Inflammatory macrophage treated with lipopolysaccharide for 4 hours (primary cell): ENCODE results near the gene FXYD2.

ENCODE experiments used
- DNase-seq: peaks from one replicate; pipeline ENCODE4 v3.0.0-alpha.2; 2020

The FXYD2 gene

DNA sequence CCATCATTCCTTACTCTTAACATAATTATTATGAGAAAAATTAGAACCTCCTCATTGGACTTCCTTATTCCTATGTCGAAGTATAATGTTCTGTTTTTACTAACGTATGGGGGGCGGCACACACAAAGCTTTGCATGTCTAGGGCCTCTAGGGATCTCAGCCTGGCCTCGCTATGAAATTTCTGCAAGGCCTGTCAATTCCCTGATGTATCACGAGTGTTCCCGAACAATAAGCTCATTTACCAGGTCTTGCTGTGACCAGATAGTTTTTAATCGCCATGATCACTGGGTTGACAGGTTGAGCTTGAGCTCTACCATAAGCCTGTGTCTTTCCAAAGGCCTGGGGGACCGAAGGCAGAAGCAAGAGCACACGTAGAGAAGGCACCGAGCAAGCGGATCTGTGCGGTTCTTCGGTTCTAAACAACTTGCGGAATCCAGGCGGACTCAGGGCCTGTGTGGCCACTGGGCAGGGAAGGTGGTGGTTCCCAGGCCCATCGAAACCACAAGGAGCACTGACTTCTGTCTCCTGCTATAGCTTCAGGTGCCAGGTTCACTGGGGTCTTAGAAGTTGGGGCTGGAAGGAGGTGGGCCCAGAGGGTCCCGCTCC is 10.4 kb upstream of the FXYD2 start:
- DNase-seq = no peak

DNA sequence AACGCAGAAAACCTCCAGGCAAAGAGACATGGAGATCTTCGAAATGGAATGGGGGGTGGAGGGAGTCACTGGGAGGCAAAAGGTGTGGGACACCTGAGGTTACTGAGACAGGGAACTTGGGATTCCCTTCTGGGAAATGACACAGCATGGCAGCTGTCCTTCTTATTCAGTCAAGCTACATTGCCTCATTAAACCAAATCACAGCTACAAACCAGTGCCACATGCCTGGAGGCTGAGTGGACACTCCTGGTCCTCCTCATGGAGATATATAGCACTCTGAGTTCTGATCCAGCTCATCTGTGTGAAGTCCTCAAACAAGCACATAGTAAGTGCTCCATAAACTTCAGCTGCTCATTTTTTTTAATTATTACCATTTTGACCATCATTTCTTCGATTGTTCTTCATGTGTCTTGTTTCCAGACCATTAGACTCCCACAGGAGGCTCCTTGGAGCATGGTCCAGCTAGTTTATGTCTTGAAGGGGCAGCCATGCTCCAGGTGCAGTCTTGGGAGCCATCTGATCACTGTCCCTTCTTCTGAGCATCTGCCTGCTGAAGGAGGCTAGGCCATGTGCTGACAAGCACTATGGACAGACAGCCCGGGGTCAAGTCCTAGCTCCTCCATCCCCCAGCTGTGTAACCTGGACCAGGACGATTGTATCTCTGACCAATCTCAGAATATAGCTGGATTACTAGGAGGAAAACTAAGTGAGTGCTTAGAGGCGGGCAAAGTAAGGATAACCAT is 9.7 kb upstream of the FXYD2 start:
- no peak for DNase-seq

- no peak for DNase-seq
Observed at GRCh38 chr11:117833401-117833891, 8.9 kb upstream of the FXYD2 start.

GRCh38 chr11:117832511-117832910 is 8.0 kb upstream of the FXYD2 start:
- DNase-seq = no peak

DNA sequence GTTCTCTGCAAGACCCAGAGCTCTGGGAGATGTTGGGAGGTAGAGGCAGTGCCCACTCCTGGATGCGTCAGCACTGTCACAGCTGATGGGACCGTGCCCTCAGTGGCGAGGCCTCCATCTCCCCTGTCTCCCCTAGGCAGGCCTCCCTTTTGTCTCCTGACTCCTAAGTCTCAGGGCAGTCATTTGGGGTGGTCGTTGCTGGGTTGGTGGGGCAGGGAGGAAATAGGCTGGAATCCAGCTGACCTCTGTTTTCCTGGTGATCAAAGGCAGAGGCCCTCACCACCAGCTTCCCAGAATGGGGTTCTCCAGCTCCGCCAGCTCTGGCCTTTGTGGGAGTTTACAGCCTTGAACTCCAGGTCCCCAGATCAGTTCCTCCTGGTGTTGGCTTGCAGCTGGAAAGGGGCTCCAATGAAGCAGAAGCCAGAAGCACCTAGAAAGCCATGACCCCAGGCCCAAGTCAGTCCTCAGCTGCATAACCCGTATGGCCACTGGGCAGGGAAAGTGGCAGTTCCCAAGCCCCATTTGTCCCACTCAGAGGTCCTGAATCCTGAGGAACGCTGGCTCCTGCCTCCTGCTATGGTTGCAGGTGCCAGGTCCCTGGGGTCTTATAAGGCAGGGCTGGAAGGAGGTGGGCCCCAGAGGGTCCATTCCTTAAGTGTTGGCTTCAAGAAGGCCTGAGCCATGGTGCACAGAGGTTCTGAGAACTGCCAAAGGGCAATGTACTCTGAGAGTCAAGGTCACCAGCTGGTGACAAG is 7.3 kb upstream of the FXYD2 start:
- DNase-seq = no peak

GRCh38 chr11:117830674-117831351 is 6.3 kb upstream of the FXYD2 start:
- DNase-seq = peak; percentile 21

GRCh38 chr11:117830072-117830471 is 5.5 kb upstream of the FXYD2 start:
- no peak for DNase-seq

- peak; percentile 39 for DNase-seq
Observed at GRCh38 chr11:117829369-117829725, 4.8 kb upstream of the FXYD2 start.

- peak; percentile 74 for DNase-seq
Observed at GRCh38 chr11:117828611-117829368, 4.2 kb upstream of the FXYD2 start.

DNA sequence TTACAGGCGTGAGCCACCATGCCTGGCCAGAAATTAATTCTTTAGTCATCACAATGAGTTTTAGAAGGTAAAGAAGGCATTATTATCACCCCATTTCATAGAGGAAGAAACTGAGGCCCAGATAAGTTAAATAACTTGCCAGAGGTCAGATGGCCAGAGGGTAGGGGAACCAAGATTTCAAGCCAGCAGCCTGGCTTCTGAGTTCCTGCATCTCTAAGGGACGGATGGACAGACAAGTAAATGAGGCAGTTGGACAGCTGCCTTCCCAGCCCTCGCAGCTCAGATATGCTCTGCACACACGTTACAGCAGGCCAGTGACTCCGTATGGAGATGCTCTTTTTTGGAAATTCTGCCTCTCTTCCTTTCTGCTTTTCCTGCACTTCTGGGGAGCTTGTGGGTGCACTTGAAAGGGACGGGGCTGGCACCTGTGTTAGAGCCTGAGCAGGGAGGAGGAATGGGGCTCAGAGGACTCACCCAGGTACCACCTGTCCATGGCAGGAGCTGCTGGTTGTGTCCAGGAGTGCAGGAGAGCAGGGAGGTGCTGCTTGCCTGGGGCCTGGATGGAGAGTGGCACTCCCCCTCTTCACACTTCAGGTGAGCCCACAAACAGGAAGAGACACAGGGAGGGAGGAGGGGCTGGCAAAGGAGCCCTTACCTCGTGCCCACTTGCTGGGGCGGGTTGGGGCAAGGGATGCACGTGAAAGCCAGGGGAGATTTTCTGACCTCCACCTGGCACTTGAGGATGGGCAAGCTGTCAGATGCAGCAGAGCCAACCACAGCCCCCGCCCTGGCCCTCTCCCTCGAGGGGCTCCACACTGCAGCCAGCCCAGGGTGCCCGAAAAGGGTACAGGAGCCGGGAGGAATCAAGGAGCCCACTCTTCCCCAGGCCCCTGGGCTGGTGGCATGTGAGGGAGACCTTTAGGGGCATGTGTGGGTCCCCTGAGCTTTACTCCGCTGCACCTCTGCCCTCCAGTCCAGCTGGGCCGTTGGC is 3.3 kb upstream of the FXYD2 start:
- DNase-seq = no peak

DNA sequence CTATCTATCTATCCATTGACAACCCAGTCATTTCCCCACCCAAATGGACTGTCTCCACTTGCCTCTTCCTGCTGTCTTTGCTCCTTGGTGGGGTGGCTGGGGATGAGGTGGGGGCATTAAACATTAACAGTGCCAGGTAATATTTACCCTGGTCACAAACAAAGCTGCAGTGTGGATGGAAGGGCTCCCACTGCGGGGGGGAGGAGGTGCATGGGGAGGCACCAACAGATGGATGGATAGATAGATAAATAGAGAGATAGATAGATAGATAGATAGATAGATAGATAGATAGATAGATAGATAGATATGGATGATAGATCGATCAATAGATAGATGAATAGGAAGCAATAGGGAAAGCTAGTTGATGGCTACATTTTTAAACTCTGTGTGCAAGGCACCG is 2.3 kb upstream of the FXYD2 start:
- DNase-seq = no peak

GRCh38 chr11:117826190-117826570 is 1.6 kb upstream of the FXYD2 start:
- no peak for DNase-seq

DNA sequence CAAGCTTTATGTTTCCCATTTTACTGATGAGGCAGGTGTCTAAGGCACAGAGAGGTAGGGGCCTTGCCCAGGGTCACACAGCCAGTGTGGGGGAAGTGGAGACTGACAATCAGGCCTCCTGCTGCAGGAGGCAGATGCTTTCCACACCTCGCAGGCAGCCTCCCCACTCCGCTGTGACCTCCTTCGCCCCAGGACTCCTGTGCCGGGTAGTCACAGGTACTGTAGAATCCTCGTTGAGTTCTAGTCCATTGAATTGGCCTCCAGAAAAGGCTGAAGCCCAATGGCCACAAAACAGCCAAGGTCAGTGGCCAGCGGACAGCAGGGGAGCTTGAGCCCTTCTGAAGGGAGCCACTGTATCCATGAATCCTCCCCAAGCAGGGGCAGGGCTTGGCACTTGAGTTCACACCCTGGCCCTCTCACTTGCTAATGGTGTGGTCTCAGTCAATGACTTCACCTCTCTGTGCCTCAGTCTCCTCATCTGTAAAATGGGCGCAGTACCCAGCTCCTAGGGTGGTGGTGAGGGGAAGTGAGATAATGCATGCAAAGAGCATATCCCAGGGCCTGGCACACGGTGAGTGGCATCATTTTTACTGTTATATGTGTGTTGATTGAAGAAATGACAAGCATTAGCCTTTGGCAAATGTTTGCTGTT is 1.1 kb upstream of the FXYD2 start:
- no peak for DNase-seq

GRCh38 chr11:117823946-117824420 is 561 bp downstream of the FXYD2 start:
- no peak for DNase-seq

GRCh38 chr11:117823294-117823945 is 1.1 kb downstream of the FXYD2 start:
- DNase-seq = peak; percentile 56

GRCh38 chr11:117822074-117823033 is 2.2 kb downstream of the FXYD2 start:
- peak; percentile 63 for DNase-seq

DNA sequence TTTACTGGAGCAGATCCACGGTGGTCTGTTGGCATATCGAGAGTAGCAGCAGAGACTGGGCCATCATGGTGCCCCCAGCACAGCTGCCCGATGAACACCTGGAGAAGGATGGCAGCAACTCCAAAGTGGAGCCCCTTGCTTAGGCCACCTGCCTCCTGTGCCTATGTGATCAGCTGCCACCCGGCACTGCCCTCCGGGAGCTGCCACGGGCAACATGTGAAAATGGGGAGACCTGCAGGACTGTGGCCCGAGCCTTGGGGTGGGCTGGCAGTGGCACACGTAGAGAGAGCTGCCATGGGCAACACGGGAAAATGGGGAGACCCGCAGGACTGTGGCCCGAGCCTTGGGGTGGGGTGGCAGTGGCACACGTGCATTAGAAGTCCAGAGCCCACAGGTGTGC is 3.1 kb downstream of the FXYD2 start:
- DNase-seq = no peak

GRCh38 chr11:117820516-117820915 is 4.0 kb downstream of the FXYD2 start:
- no peak for DNase-seq

DNA sequence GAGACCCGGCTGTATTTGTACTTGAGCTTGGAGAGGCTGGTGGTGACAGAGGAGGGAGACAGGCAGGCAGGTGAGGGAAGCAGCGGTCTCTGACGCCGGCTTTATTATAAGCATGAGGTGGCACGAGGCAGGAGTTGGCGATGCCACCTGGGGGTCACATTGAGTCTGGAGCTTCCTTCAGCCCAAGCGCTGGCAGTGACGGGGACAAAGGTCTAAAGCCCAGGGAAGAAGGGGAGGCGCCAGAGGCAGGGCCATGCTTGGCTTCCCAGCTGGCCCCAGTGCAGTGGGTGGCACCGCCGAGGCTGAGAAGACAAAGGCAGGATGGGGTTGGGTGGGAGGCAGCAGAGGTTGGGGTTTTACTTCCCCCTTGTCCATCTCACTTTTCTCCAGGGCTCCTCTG is 4.5 kb downstream of the FXYD2 start:
- DNase-seq = no peak
